ENCODE results near the gene IKZF1. TPM values are rescaled to one million over a fixed set of nuclear protein-coding genes. Genes with fewer than 3 reads are reported as not detected.

IKZF1 gene
- total RNA-seq, 1 experiment from 2014 or later, result 0.77 TPM

GRCh38 chr7:50342616-50343114 lies 38.1 kb downstream of the IKZF1 start:
- no peaks in the 10 kb centered on the region for H3K36me3 ChIP-seq (ENCODE audit: control insufficient read depth, insufficient read depth, low read length)
- TF ChIP-seq TCF7L2 (IDR thresholded peaks at IDR 0.05; ENCODE audit: low read depth, low read length), result no peak
- ChIA-PET POLR2A (interaction anchor here (0.6 kb wide), 1 partner anchor 79 kb away, joined by 3 read pairs; no protein-coding TSS in a partner anchor), CTCF (no interaction called here)
- H3K4me1 ChIP-seq (ENCODE audit: control insufficient read depth, insufficient read depth, low read length), result peaks cover 8% of the 10 kb centered on the region; the same call in 1 of the 2 replicates
- no peak overlapping the region for H3K4me3 ChIP-seq (ENCODE audit: low read depth in 2 of 2, low read length in 2 of 2)
- intact Hi-C loops (cut with micrococcal nuclease; ENCODE audit: unreplicated experiment), result no loop called here
- no TSS peak for BruUV-seq (replicated peaks)
- in situ Hi-C loops (cut with HindIII; ENCODE audit: low pct_unique_long_range_greater_than_20kb, low sequenced_read_pairs), result no loop called here
- no peaks in the 10 kb centered on the region for H3K9me3 ChIP-seq (ENCODE audit: control insufficient read depth, insufficient read depth, low read depth, low read length)
- peaks cover 29% of the 10 kb centered on the region for H3K27me3 ChIP-seq (ENCODE audit: control insufficient read depth, insufficient read depth, low read length)
- no peak overlapping the region for H3K27ac ChIP-seq (ENCODE audit: low read length)
- DNase-seq (ENCODE audit: low read depth, low spot score) (no peak), ATAC-seq (peak; percentile 53; the same call in 1 of the 2 replicates)

- intact Hi-C loops (cut with micrococcal nuclease; ENCODE audit: unreplicated experiment), result no loop called here
- DNase-seq (ENCODE audit: low read depth, low spot score) (no peak), ATAC-seq (peak; percentile 48; the same call in 1 of the 2 replicates)
- H3K36me3 ChIP-seq (ENCODE audit: control insufficient read depth, insufficient read depth, low read length), result no peaks in the 10 kb centered on the region
- H3K4me1 ChIP-seq (ENCODE audit: control insufficient read depth, insufficient read depth, low read length), result peaks cover 8% of the 10 kb centered on the region; the same call in 1 of the 2 replicates
- H3K4me3 ChIP-seq (ENCODE audit: low read depth in 2 of 2, low read length in 2 of 2), result no peak overlapping the region
- in situ Hi-C loops (cut with HindIII; ENCODE audit: low pct_unique_long_range_greater_than_20kb, low sequenced_read_pairs), result no loop called here
- peaks cover 32% of the 10 kb centered on the region for H3K27me3 ChIP-seq (ENCODE audit: control insufficient read depth, insufficient read depth, low read length)
- ChIA-PET POLR2A (no interaction called here), CTCF (no interaction called here)
- no TSS peak for BruUV-seq (replicated peaks)
- H3K9me3 ChIP-seq (ENCODE audit: control insufficient read depth, insufficient read depth, low read depth, low read length), result no peaks in the 10 kb centered on the region
- TF ChIP-seq TCF7L2 (IDR thresholded peaks at IDR 0.05; ENCODE audit: low read depth, low read length), result no peak
- TF ChIP-seq SIN3A (IDR thresholded peaks at IDR 0.05; ENCODE audit: borderline replicate concordance, insufficient read depth, low read depth, low read length), result no peak
- H3K27ac ChIP-seq (ENCODE audit: low read length), result no peak overlapping the region
Measured at GRCh38 chr7:50346545-50347497, 42.3 kb downstream of the IKZF1 start.

- no TSS peak for BruUV-seq (replicated peaks)
- no peak for DNase-seq (ENCODE audit: low read depth, low spot score)
- no peak overlapping the region for H3K4me3 ChIP-seq (ENCODE audit: low read depth in 2 of 2, low read length in 2 of 2)
- no peaks in the 10 kb centered on the region for H3K9me3 ChIP-seq (ENCODE audit: control insufficient read depth, insufficient read depth, low read depth, low read length)
- in situ Hi-C loops (cut with HindIII; ENCODE audit: low pct_unique_long_range_greater_than_20kb, low sequenced_read_pairs) (no loop called here), intact Hi-C loops (cut with micrococcal nuclease; ENCODE audit: unreplicated experiment) (no loop called here)
- peaks cover 8% of the 10 kb centered on the region; the same call in 1 of the 2 replicates for H3K4me1 ChIP-seq (ENCODE audit: control insufficient read depth, insufficient read depth, low read length)
- no peak for ATAC-seq
- no peaks in the 10 kb centered on the region for H3K36me3 ChIP-seq (ENCODE audit: control insufficient read depth, insufficient read depth, low read length)
- no peak overlapping the region for H3K27ac ChIP-seq (ENCODE audit: low read length)
- no peak for TF ChIP-seq REST (IDR thresholded peaks at IDR 0.05; ENCODE audit: insufficient read depth in 1 of 2, low read depth in 2 of 2, low read length in 1 of 2)
- no peak for TF ChIP-seq SIN3A (IDR thresholded peaks at IDR 0.05; ENCODE audit: borderline replicate concordance, insufficient read depth, low read depth, low read length)
- TF ChIP-seq TCF7L2 (IDR thresholded peaks at IDR 0.05; ENCODE audit: low read depth, low read length), result no peak
- TF ChIP-seq CTCF (IDR thresholded peaks at IDR 0.05), result no peak
- no peak for TF ChIP-seq POLR2AphosphoS5 (IDR thresholded peaks at IDR 0.05; ENCODE audit: low read depth, low read length)
- peaks cover 33% of the 10 kb centered on the region for H3K27me3 ChIP-seq (ENCODE audit: control insufficient read depth, insufficient read depth, low read length)
- ChIA-PET POLR2A (no interaction called here), CTCF (no interaction called here)
Measured at GRCh38 chr7:50347693-50348092, 43.2 kb downstream of the IKZF1 start.
